H1 (cell line): ENCODE measurements around the gene MAPK1. TPM values are rescaled to one million over a fixed set of nuclear protein-coding genes. Genes with fewer than 3 reads are reported as not detected.

ENCODE experiments used
- CTCF ChIA-PET: fragments of 300-600 bp; sonication (Branson Sonifier 250); formaldehyde crosslinking; loops from one replicate; lab custom pipeline; 2021; ENCODE audit not compliant: partially characterized antibody; lab: Charles Lee
- POLR2A ChIA-PET: fragments of 300-600 bp; sonication (Branson Sonifier 250); formaldehyde crosslinking; loops from one replicate; lab custom pipeline; 2021; ENCODE audit warnings: inconsistent platforms; ENCODE audit not compliant: partially characterized antibody; lab: Charles Lee
- DNase-seq, 2 experiments: peaks; one replicate each; pipeline versions ENCODE4 v3.0.0 to v3.0.0-alpha.2; 2010 to 2022; ENCODE audit warnings: low spot score in 2 of 2, low read depth in 1 of 2, mixed read lengths in 1 of 2
- FAIRE-seq: peaks from 2 replicates; lab custom pipeline; 2011; peaks lifted over from hg19 to GRCh38; lab: Jason Lieb, UNC
- H2AFZ ChIP-seq: 2 replicates; pipeline ENCODE4 v1.8.1; 2012; ENCODE audit warnings: low read length, inconsistent platforms
- H2AK5ac ChIP-seq: 2 replicates; pipeline ENCODE4 v1.6.1; 2013; ENCODE audit warnings: low read depth, low read length
- H2BK120ac ChIP-seq: replicated peaks from 2 replicates; pipeline ENCODE3; 2013; ENCODE audit warnings: low read depth, low read length, inconsistent platforms
- H2BK12ac ChIP-seq: 2 replicates; pipeline ENCODE4 v1.6.1; 2013; ENCODE audit warnings: low read depth, low read length
- H2BK15ac ChIP-seq: 2 replicates; pipeline ENCODE4 v1.6.1; 2013; ENCODE audit warnings: low read length
- H2BK20ac ChIP-seq: 2 replicates; pipeline ENCODE4 v1.6.1; 2013; ENCODE audit warnings: low read length
- H2BK5ac ChIP-seq: 2 replicates; pipeline ENCODE4 v1.6.1; 2013; ENCODE audit warnings: low read depth, low read length
- H3K14ac ChIP-seq: 2 replicates; pipeline ENCODE4 v1.6.1; 2013; ENCODE audit warnings: inconsistent platforms; ENCODE audit not compliant: insufficient read length
- H3K18ac ChIP-seq: 2 replicates; pipeline ENCODE4 v1.6.1; 2013; ENCODE audit warnings: low read length; ENCODE audit errors: extremely low read depth
- H3K23ac ChIP-seq: 2 replicates; pipeline ENCODE4 v1.6.1; 2013; ENCODE audit warnings: inconsistent platforms; ENCODE audit not compliant: insufficient read length
- H3K23me2 ChIP-seq: 2 replicates; pipeline ENCODE4 v1.6.1; 2013; ENCODE audit warnings: low read depth, low read length
- H3K27ac ChIP-seq: 2 replicates; pipeline ENCODE4 v1.6.1; 2011; ENCODE audit warnings: low read depth, low read length, inconsistent platforms
- H3K27me3 ChIP-seq, 4 experiments: replicated peaks in 1 of 4; 1 replicate in 1 of 4; 2 replicates in 3 of 4; pipeline versions ENCODE4 v1.6.1 to v1.8.1; 2011 to 2013; ENCODE audit warnings: low read length in 3 of 4, mild to moderate bottlenecking in 3 of 4, inconsistent platforms in 2 of 4, mixed read lengths in 2 of 4, moderate library complexity in 1 of 4; ENCODE audit not compliant: control insufficient read depth in 3 of 4, insufficient read depth in 3 of 4; ENCODE audit errors: extremely low read depth in 1 of 4
- H3K36me3 ChIP-seq, 4 experiments: 2 replicates each; pipeline versions ENCODE4 v1.6.1 to v1.8.1; 2011 to 2013; ENCODE audit warnings: mild to moderate bottlenecking in 4 of 4, low read length in 3 of 4, moderate library complexity in 2 of 4, control low read depth in 1 of 4, inconsistent platforms in 1 of 4; ENCODE audit not compliant: insufficient read depth in 4 of 4, control insufficient read depth in 2 of 4
- H3K4ac ChIP-seq: replicated peaks from 2 replicates; pipeline ENCODE3; 2013; ENCODE audit warnings: low read length, low read depth, mixed read lengths, inconsistent platforms; ENCODE audit not compliant: insufficient read length
- H3K4me1 ChIP-seq, 4 experiments: replicated peaks in 1 of 4; 1 replicate in 1 of 4; 2 replicates in 3 of 4; pipeline versions ENCODE4 v1.6.1 to v1.8.1; 2011 to 2013; ENCODE audit warnings: low read length in 3 of 4, inconsistent platforms in 2 of 4, mixed read lengths in 1 of 4; ENCODE audit not compliant: insufficient read depth in 4 of 4, control insufficient read depth in 3 of 4
- H3K4me2 ChIP-seq, 2 experiments: 2 replicates each; pipeline versions ENCODE4 v1.6.1 to v1.8.1; 2011 to 2013; ENCODE audit warnings: low read depth in 2 of 2, low read length in 2 of 2, control low read depth in 1 of 2, inconsistent platforms in 1 of 2, mild to moderate bottlenecking in 1 of 2; ENCODE audit not compliant: insufficient read depth in 1 of 2
- H3K4me3 ChIP-seq, 4 experiments: fragments of 200-600, 300-600 bp in 1 of 4; sonication (generic), shearing (Covaris generic), sonication (Bioruptor Twin) in 1 of 4; 2 replicates each; pipeline versions ENCODE4 v1.5.1 to v1.8.1; 2011 to 2016; ENCODE audit warnings: low read length in 4 of 4, low read depth in 3 of 4, control low read depth in 2 of 4, inconsistent platforms in 2 of 4, mild to moderate bottlenecking in 2 of 4, mixed read lengths in 1 of 4, moderate library complexity in 1 of 4; ENCODE audit not compliant: insufficient read depth in 2 of 4; ENCODE audit errors: extremely low read depth in 1 of 4
- H3K56ac ChIP-seq: replicated peaks from 2 replicates; pipeline ENCODE3; 2013; ENCODE audit warnings: low read depth, mild to moderate bottlenecking, mixed read lengths, low read length, inconsistent platforms; ENCODE audit not compliant: insufficient read length
- H3K79me1 ChIP-seq: 2 replicates; pipeline ENCODE4 v1.6.1; 2013; ENCODE audit warnings: low read depth, low read length, control low read depth
- H3K79me2 ChIP-seq, 2 experiments: 2 replicates each; pipeline versions ENCODE4 v1.6.1 to v1.8.1; 2012 to 2013; ENCODE audit warnings: low read length in 2 of 2, mild to moderate bottlenecking in 2 of 2, inconsistent platforms in 1 of 2; ENCODE audit not compliant: insufficient read depth in 2 of 2, control insufficient read depth in 1 of 2
- H3K9ac ChIP-seq, 4 experiments: replicated peaks in 1 of 4; 1 replicate in 1 of 4; 2 replicates in 3 of 4; pipeline versions ENCODE4 v1.6.1 to v1.8.1; 2011 to 2013; ENCODE audit warnings: low read depth in 3 of 4, low read length in 3 of 4, control low read depth in 2 of 4, mild to moderate bottlenecking in 2 of 4, moderate library complexity in 2 of 4, inconsistent platforms in 1 of 4; ENCODE audit errors: extremely low read depth in 1 of 4
- H3K9me3 ChIP-seq, 2 experiments: 2 replicates each; pipeline versions ENCODE4 v1.6.1 to v1.8.1; 2012 to 2013; ENCODE audit warnings: mild to moderate bottlenecking in 2 of 2, moderate library complexity in 2 of 2, control low read depth in 1 of 2, inconsistent platforms in 1 of 2, low read depth in 1 of 2, low read length in 1 of 2, mixed read lengths in 1 of 2; ENCODE audit not compliant: insufficient read depth in 2 of 2
- H4K20me1 ChIP-seq, 2 experiments: replicated peaks in 1 of 2; 2 replicates each; pipeline versions ENCODE3 to v1.8.1; 2011 to 2013; ENCODE audit warnings: inconsistent platforms in 2 of 2, low read length in 2 of 2, mild to moderate bottlenecking in 1 of 2; ENCODE audit not compliant: insufficient read depth in 2 of 2, control insufficient read depth in 1 of 2
- H4K5ac ChIP-seq: 2 replicates; pipeline ENCODE4 v1.6.1; 2013; ENCODE audit warnings: low read length, low read depth, mixed read lengths, inconsistent platforms; ENCODE audit not compliant: insufficient read length
- H4K8ac ChIP-seq: 2 replicates; pipeline ENCODE4 v1.8.0; 2013; ENCODE audit warnings: mild to moderate bottlenecking, moderate library complexity, low read length, inconsistent platforms; ENCODE audit not compliant: insufficient read depth; ENCODE audit errors: extremely low read depth
- H4K91ac ChIP-seq: replicated peaks from 2 replicates; pipeline ENCODE3; 2013; ENCODE audit warnings: low read length, mixed read lengths, inconsistent platforms; ENCODE audit not compliant: insufficient read length
- SIRT6 ChIP-seq: IDR thresholded peaks from one replicate; pipeline ENCODE4 v1.7.1; 2012; ENCODE audit warnings: low read length, inconsistent platforms
- SIX5 ChIP-seq: IDR thresholded peaks from 2 replicates; pipeline ENCODE4 v1.6.1; 2011; ENCODE audit warnings: mild to moderate bottlenecking, low read depth, low read length
- SP2 ChIP-seq: IDR thresholded peaks from 2 replicates; pipeline ENCODE4 v1.6.1; 2012; ENCODE audit warnings: mild to moderate bottlenecking, low read length, inconsistent platforms
- TEAD4 ChIP-seq: IDR thresholded peaks from 2 replicates; pipeline ENCODE4 v1.6.1; 2012; ENCODE audit warnings: low read depth, low read length, inconsistent platforms, mixed read lengths
- WGBS, 2 experiments: shearing (Covaris generic) in 1 of 2; methylation state at CpG; one replicate each; pipeline versions ENCODE4 v1.1.6 to v1.1.7; 2013 to 2015; ENCODE audit warnings: low lambda C conversion rate in 2 of 2, mixed read lengths in 2 of 2, inconsistent platforms in 1 of 2, low coverage in 1 of 2, missing lambda C conversion rate in 1 of 2; ENCODE audit not compliant: insufficient replicate concordance in 2 of 2, insufficient coverage in 1 of 2, insufficient read length in 1 of 2; ENCODE audit errors: extremely low coverage in 1 of 2, missing lambda C conversion rate in 1 of 2; 5-methylcytosine and 5-hydroxymethylcytosine counted together
- polyA plus RNA-seq, 7 experiments: library from polyadenylated mRNA; depleted of rRNA in 3 of 7; stranded (reverse) in 5 of 7; unstranded in 2 of 7; fragments of >200 nt in 5 of 7; fragments of 200-250 nt in 2 of 7; gene quantifications; 1 replicate in 5 of 7; 2 replicates in 1 of 7; 4 replicates in 1 of 7; pipeline versions ENCODE4 v1.2.1 to v1.2.3, GENCODE V29; 2011 to 2013; ENCODE audit warnings: missing spikeins in 2 of 7, mixed read lengths in 2 of 7
- total RNA-seq: library from RNA; stranded (reverse); fragmentation: NEBNext Ultra II Directional; extraction: Animal tissue kit (Norgen Biotek cat#: 25700); gene quantifications from 2 replicates; pipeline ENCODE4 v1.2.1, GENCODE V29; 2021

MAPK1 gene
- total and polyA plus RNA-seq, 2 of the 8 experiments (the other 6 are each of a cell fraction or from before 2014, with no cell fraction given) = 28.1 to 101 TPM

DNA sequence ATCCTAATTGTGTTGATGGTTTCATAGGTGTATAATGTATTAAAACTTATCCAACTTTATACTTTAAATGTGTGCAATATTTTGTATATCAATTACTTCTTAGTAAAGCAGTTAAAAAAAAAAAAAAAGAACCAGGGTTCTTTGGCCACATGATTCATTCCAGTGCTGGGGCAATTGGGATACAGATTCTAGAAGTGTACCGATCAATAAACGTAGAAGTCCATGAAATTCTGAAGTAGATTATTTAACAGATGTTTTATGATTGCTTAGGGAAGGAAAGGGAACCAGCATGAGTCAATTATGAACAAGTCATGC, 51.0 kb downstream of the MAPK1 start:
- peaks cover 9% of the 10 kb centered on the region for H3K79me1 ChIP-seq
- no peak overlapping the region for H2AK5ac ChIP-seq
- DNase-seq = no peak
- H3K18ac ChIP-seq = no peak overlapping the region
- no peak overlapping the region for H2BK20ac ChIP-seq
- no peak overlapping the region for H3K4me3 ChIP-seq
- no peak for FAIRE-seq
- H3K23ac ChIP-seq = no peak overlapping the region
- no peaks in the 10 kb centered on the region for H3K36me3 ChIP-seq
- no peak overlapping the region for H2BK5ac ChIP-seq
- H3K27me3 ChIP-seq = no peaks in the 10 kb centered on the region
- no peak overlapping the region for H2BK120ac ChIP-seq
- WGBS, 2 experiments = 97% methylated on average over 2 of the region's 2 CpGs; no CpG with 5 or more reads in 1 of the 2 experiments
- POLR2A ChIA-PET = interaction anchor here (0.8 kb wide), 1 partner anchor 33 kb away, joined by 3 read pairs; no protein-coding TSS in a partner anchor
- CTCF ChIA-PET = no interaction called here
- H3K4me1 ChIP-seq = peaks cover 6 to 14% (median 9%) of the 10 kb centered on the region in 4 experiments; a peak in 6 of 7 replicates
- no peaks in the 10 kb centered on the region for H3K9me3 ChIP-seq
- no peak overlapping the region for H3K27ac ChIP-seq
- no peak overlapping the region for H2BK12ac ChIP-seq
- peaks cover 6 to 20% of the 10 kb centered on the region in 2 experiments for H4K20me1 ChIP-seq
- no peak overlapping the region for H2AFZ ChIP-seq
- H3K79me2 ChIP-seq = peaks cover 3 to 81% of the 10 kb centered on the region in 2 experiments; a peak in 3 of 4 replicates
- no peak overlapping the region for H3K4ac ChIP-seq
- H4K5ac ChIP-seq = no peak overlapping the region
- no peak overlapping the region for H2BK15ac ChIP-seq
- H4K8ac ChIP-seq = no peak overlapping the region
- no peak overlapping the region for H3K56ac ChIP-seq
- H4K91ac ChIP-seq = no peak overlapping the region
- H3K9ac ChIP-seq = no peak overlapping the region
- no peaks in the 10 kb centered on the region for H3K23me2 ChIP-seq
- H3K14ac ChIP-seq = no peak overlapping the region
- H3K4me2 ChIP-seq = no peak overlapping the region
- TF ChIP-seq SP2 = no peak
- TF ChIP-seq SIRT6 = no peak
- no peak for TF ChIP-seq SIX5
- no peak for TF ChIP-seq TEAD4
